Endothelial cell of umbilical vein (primary cell): Measurements from ENCODE around the gene KDM4B. TPM values are rescaled to one million over a fixed set of nuclear protein-coding genes. Genes with fewer than 3 reads are reported as not detected.

ENCODE experiments used
- BruUV-seq: library from RNA; stranded (reverse); fragments of 400-500 nt; replicated peaks from 2 replicates; lab custom pipeline; 2021; lab: Mats Ljungman, UMichigan
- CTCF ChIA-PET: fragments of 300-600, 350-600 bp; sonication (Branson Sonifier 250); formaldehyde crosslinking; loops from one replicate; lab custom pipeline; 2021; ENCODE audit warnings: antibody characterized with exemption, inconsistent platforms; lab: Charles Lee
- POLR2A ChIA-PET: fragments of 300-600, 350-600 bp; sonication (Branson Sonifier 250); formaldehyde crosslinking; loops from one replicate; lab custom pipeline; 2021; ENCODE audit warnings: antibody characterized with exemption, inconsistent platforms; lab: Charles Lee
- DNase-seq: peaks from one replicate; pipeline ENCODE4 v3.0.0-alpha.2; 2011; ENCODE audit warnings: low read depth, low spot score
- FAIRE-seq: peaks from 2 replicates; lab custom pipeline; 2011; peaks lifted over from hg19 to GRCh38; lab: Jason Lieb, UNC
- H2AFZ ChIP-seq: 2 replicates; pipeline ENCODE4 v1.6.0; 2012; ENCODE audit warnings: low read depth, low read length, control low read depth, inconsistent platforms
- H3K27ac ChIP-seq: 2 replicates; pipeline ENCODE4 v1.5.1; 2011; ENCODE audit warnings: low read depth, mild to moderate bottlenecking, control low read depth, low read length, moderate library complexity; ENCODE audit not compliant: insufficient read depth
- H3K27me3 ChIP-seq, 2 experiments: 2 replicates each; pipeline versions ENCODE4 v1.6.0 to v1.6.1; 2011; ENCODE audit warnings: low read length in 2 of 2, mixed read lengths in 1 of 2; ENCODE audit not compliant: control insufficient read depth in 2 of 2, insufficient read depth in 2 of 2
- H3K36me3 ChIP-seq, 2 experiments: 2 replicates in 1 of 2; 3 replicates in 1 of 2; pipeline ENCODE4 v1.5.1; 2011; ENCODE audit warnings: low read length in 2 of 2, mild to moderate bottlenecking in 1 of 2, moderate library complexity in 1 of 2; ENCODE audit not compliant: control insufficient read depth in 2 of 2, insufficient read depth in 2 of 2; ENCODE audit errors: extremely low read depth in 1 of 2
- H3K4me1 ChIP-seq: 3 replicates; pipeline ENCODE4 v1.5.1; 2011; ENCODE audit warnings: mild to moderate bottlenecking, low read length; ENCODE audit not compliant: control insufficient read depth, insufficient read depth; ENCODE audit errors: extremely low read depth
- H3K4me2 ChIP-seq: 2 replicates; pipeline ENCODE4 v1.6.1; 2011; ENCODE audit warnings: low read length, control low read depth, mixed read lengths; ENCODE audit not compliant: insufficient read depth
- H3K4me3 ChIP-seq, 3 experiments: fragments of 200-600 bp in 1 of 3; sonication (generic), shearing (Covaris generic) in 1 of 3; replicated peaks in 1 of 3; 2 replicates each; pipeline ENCODE4 v1.5.1; 2011 to 2016; ENCODE audit warnings: control low read depth in 3 of 3, low read length in 3 of 3, mild to moderate bottlenecking in 2 of 3, inconsistent platforms in 1 of 3, low read depth in 1 of 3, moderate library complexity in 1 of 3; ENCODE audit not compliant: insufficient read depth in 1 of 3
- H3K79me2 ChIP-seq: 2 replicates; pipeline ENCODE4 v1.6.0; 2012; ENCODE audit warnings: low read length, inconsistent platforms; ENCODE audit not compliant: control insufficient read depth, insufficient read depth
- H3K9ac ChIP-seq: replicated peaks from 2 replicates; pipeline ENCODE3; 2011; ENCODE audit warnings: low read length, control low read depth; ENCODE audit not compliant: insufficient read depth; ENCODE audit errors: extremely low read depth
- H3K9me1 ChIP-seq: replicated peaks from 3 replicates; pipeline ENCODE4 v1.6.0; 2011; ENCODE audit warnings: mild to moderate bottlenecking, low read length; ENCODE audit not compliant: control insufficient read depth, insufficient read depth; ENCODE audit errors: extremely low read depth
- H3K9me3 ChIP-seq: replicated peaks from 2 replicates; pipeline ENCODE4 v1.5.1; 2012; ENCODE audit warnings: low read length, inconsistent platforms; ENCODE audit not compliant: control insufficient read depth, insufficient read depth
- H4K20me1 ChIP-seq: replicated peaks from 2 replicates; pipeline ENCODE3; 2011; ENCODE audit warnings: mild to moderate bottlenecking, low read length; ENCODE audit not compliant: control insufficient read depth, insufficient read depth; ENCODE audit errors: extremely low read depth
- CTCF ChIP-seq, 2 donors: IDR thresholded peaks; 1 replicate in 1 of 2; 2 replicates in 1 of 2; pipeline ENCODE4 v1.5.1; 2011; ENCODE audit warnings: low read length in 2 of 2, mild to moderate bottlenecking in 2 of 2, moderate library complexity in 2 of 2, control low read depth in 1 of 2, inconsistent platforms in 1 of 2, low read depth in 1 of 2; ENCODE audit not compliant: insufficient read depth in 1 of 2; ENCODE audit errors: extremely low read depth in 1 of 2
- EZH2 ChIP-seq: IDR thresholded peaks from 2 replicates; pipeline ENCODE4 v1.6.1; 2012; ENCODE audit warnings: borderline replicate concordance, low read depth, mild to moderate bottlenecking, moderate library complexity, low read length, inconsistent platforms; ENCODE audit not compliant: severe bottlenecking
- FOS ChIP-seq: IDR thresholded peaks from 2 replicates; pipeline ENCODE4 v1.6.1; 2011; ENCODE audit warnings: mild to moderate bottlenecking, low read length, moderate library complexity, borderline replicate concordance; ENCODE audit not compliant: insufficient read depth
- GATA2 ChIP-seq: IDR thresholded peaks from 2 replicates; pipeline ENCODE4 v1.7.0; 2011; ENCODE audit warnings: low read depth, mild to moderate bottlenecking, moderate library complexity, mixed read lengths, low read length; ENCODE audit not compliant: insufficient read length, insufficient read depth
- JUN ChIP-seq: IDR thresholded peaks from 2 replicates; pipeline ENCODE4 v1.6.1; 2011; ENCODE audit warnings: borderline replicate concordance, low read depth; ENCODE audit not compliant: insufficient read length, insufficient read depth
- MYC ChIP-seq: IDR thresholded peaks from one replicate; pipeline ENCODE4 v1.6.1; 2011; ENCODE audit warnings: mild to moderate bottlenecking, low read depth, low read length
- POLR2A ChIP-seq: IDR thresholded peaks from 2 replicates; pipeline ENCODE4 v1.6.1; 2012; ENCODE audit warnings: low read depth, mild to moderate bottlenecking, control low read depth, low read length
- POLR2AphosphoS5 ChIP-seq: IDR thresholded peaks from 2 replicates; pipeline ENCODE4 v1.6.1; 2012; ENCODE audit warnings: low read depth, mild to moderate bottlenecking, control low read depth, low read length, moderate library complexity; ENCODE audit not compliant: insufficient read depth
- dilution Hi-C: fragments of 300-500 bp; cut with MboI; formaldehyde crosslinking; loops from one replicate; pipeline ENCODE4 v1.15.0; 2019; ENCODE audit warnings: low sequenced_read_pairs; ENCODE audit not compliant: extremely low pct_ligation_motif_present
- intact Hi-C: fragments of 100-400 bp; cut with micrococcal nuclease; formaldehyde crosslinking; loops from one replicate; pipeline ENCODE4 v1.10.0; 2022
- polyA plus RNA-seq, 4 experiments: library from polyadenylated mRNA; depleted of rRNA in 3 of 4; stranded (reverse) in 3 of 4; unstranded in 1 of 4; fragments of >200 nt; gene quantifications; 2 replicates each; pipeline versions ENCODE4 v1.2.1 to v1.2.3, GENCODE V29; 2011 to 2012; ENCODE audit warnings: missing spikeins in 1 of 4
- total RNA-seq: library from RNA; stranded (reverse); gene quantifications from 2 replicates; pipeline ENCODE4 v1.2.3, GENCODE V29; 2021
- TF ChIP-seq, protein P1 (sequence below): IDR thresholded peaks from 2 replicates; pipeline ENCODE4 v1.6.1; 2011; ENCODE audit not compliant: insufficient read depth, insufficient read length

Gene KDM4B
- total and polyA plus RNA-seq, 2 donors (not counting 3 experiments of a cell fraction or from before 2014, with no cell fraction given): 12.4 to 37.2 TPM

DNA sequence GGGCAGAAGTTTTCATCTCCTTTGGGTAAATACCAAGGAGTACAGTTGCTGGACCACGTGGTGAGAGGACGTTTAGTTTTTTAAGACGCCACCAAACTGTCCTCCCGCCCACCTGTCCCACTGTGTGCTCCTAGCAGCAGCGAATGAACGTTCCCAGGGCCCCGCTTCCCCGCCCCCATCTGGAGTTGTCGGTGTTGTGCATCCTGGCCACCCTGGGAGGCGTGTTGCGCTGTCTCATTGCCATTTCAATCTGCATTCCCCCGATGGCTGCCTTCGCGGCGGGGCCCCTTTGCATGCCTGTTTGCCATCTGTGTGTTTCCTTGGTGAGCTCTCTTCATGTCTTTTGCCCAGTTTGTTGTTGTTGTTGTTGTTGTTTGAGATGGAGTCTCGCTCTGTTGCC lies 76.1 kb downstream of the KDM4B start:
- no peak for DNase-seq
- Histone ChIP-seq H3K9me3 (no peaks in the 10 kb centered on the region), H3K36me3 (peaks cover 2 to 14% of the 10 kb centered on the region in 2 experiments), H3K27me3 (no peaks in the 10 kb centered on the region), H4K20me1 (no peaks in the 10 kb centered on the region), H3K27ac (no peak overlapping the region), H3K9me1 (no peaks in the 10 kb centered on the region), H3K4me1 (peaks cover 7% of the 10 kb centered on the region), H3K79me2 (no peaks in the 10 kb centered on the region), H3K4me3 (no peak overlapping the region), H3K9ac (no peak overlapping the region), H2AFZ (no peak overlapping the region), H3K4me2 (no peak overlapping the region)
- ChIA-PET CTCF (interaction anchor here (2.2 kb wide), 1 partner anchor 43 kb away, joined by 5 read pairs; no protein-coding TSS in a partner anchor), POLR2A (no interaction called here)
- no peak for TF ChIP-seq MYC
- no peak for TF ChIP-seq GATA2
- no peak for TF ChIP-seq FOS
- TF ChIP-seq, protein P1, sequence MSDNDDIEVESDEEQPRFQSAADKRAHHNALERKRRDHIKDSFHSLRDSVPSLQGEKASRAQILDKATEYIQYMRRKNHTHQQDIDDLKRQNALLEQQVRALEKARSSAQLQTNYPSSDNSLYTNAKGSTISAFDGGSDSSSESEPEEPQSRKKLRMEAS: no peak
- BruUV-seq: no TSS peak
- intact Hi-C loops (loop anchor here (5.0 kb wide), 1 partner anchor 307 kb away; no protein-coding TSS in a partner anchor), dilution Hi-C loops (no loop called here)
- FAIRE-seq: no peak

DNA sequence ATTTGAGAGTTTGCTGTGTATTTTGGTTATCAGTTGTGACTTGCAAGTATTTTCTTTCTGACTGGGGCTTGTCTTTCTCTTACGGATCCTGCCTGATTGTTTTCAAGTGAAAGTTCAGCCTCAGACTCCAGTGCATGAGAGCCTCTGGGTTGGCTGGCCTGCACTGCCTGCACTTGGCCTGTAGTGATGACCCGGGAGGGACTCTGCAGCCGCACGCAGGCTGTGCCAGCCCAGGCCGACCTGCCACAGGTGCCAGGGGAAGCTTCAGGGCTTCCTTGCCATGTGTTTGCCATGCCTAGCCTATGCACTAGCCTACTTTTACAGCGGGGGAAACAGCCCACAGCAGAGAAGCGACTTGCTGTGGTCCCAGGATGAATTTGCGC lies 77.0 kb downstream of the KDM4B start:
- intact Hi-C loops (loop anchor here (5.0 kb wide), 1 partner anchor 306 kb away; no protein-coding TSS in a partner anchor), dilution Hi-C loops (no loop called here)
- H3K4me1 ChIP-seq: peaks cover 7% of the 10 kb centered on the region
- H3K4me3 ChIP-seq: no peak overlapping the region
- no peaks in the 10 kb centered on the region for H3K9me1 ChIP-seq
- H3K79me2 ChIP-seq: no peaks in the 10 kb centered on the region
- H3K27ac ChIP-seq: no peak overlapping the region
- no peak overlapping the region for H3K4me2 ChIP-seq
- no peaks in the 10 kb centered on the region for H4K20me1 ChIP-seq
- H3K9ac ChIP-seq: no peak overlapping the region
- no peaks in the 10 kb centered on the region for H3K27me3 ChIP-seq
- no peak for FAIRE-seq
- POLR2A ChIA-PET: no interaction called here
- CTCF ChIA-PET: interaction anchor here (0.5 to 2.2 kb wide), 8 partner anchors 15 to 748 kb away, joined by 3 to 6 read pairs (median 3); no protein-coding TSS in a partner anchor
- H2AFZ ChIP-seq: no peak overlapping the region
- DNase-seq: no peak
- peaks cover 2 to 8% of the 10 kb centered on the region in 2 experiments for H3K36me3 ChIP-seq
- no peaks in the 10 kb centered on the region for H3K9me3 ChIP-seq
- no TSS peak for BruUV-seq
- TF ChIP-seq POLR2AphosphoS5 (no peak), FOS (no peak), POLR2A (no peak), JUN (no peak), GATA2 (no peak), MYC (no peak), EZH2 (no peak), CTCF (IDR thresholded peaks at IDR 0.05; ENCODE audit: extremely low read depth in 1 of 2, insufficient read depth in 1 of 2, low read depth in 1 of 2, low read length in 2 of 2) (no peak)
- TF ChIP-seq, protein P1: no peak
